HepG2 (cell line): ENCODE data around the gene SLC12A3. TPM values are rescaled to one million over a fixed set of nuclear protein-coding genes. Genes with fewer than 3 reads are reported as not detected.
A peak's percentile ranks its signal among the peaks of the same experiment; 100 is the strongest.

Experiments used
- ARHGAP35 ChIP-seq: sonication (generic); formaldehyde crosslinking; IDR thresholded peaks from 2 replicates; pipeline ENCODE4 v1.9.0; 2022; ENCODE audit warnings: mild to moderate bottlenecking, inconsistent platforms, moderate library complexity, missing genetic modification reagents, borderline replicate concordance
- CBX5 ChIP-seq: sonication (generic); formaldehyde crosslinking; IDR thresholded peaks from 2 replicates; pipeline ENCODE4 v1.4.0; 2020; ENCODE audit warnings: missing genetic modification reagents, borderline replicate concordance
- CHD2 ChIP-seq: IDR thresholded peaks from 2 replicates; pipeline ENCODE4 v1.6.1; 2011; ENCODE audit warnings: low read depth, low read length, improper control_type of control experiment
- EZH2 ChIP-seq: conservative IDR thresholded peaks from 2 replicates; pipeline ENCODE4 v1.6.1; 2012; ENCODE audit warnings: mild to moderate bottlenecking, low read depth, low read length, moderate library complexity
- FOXA1 ChIP-seq, 2 experiments: fragments of 450-650 bp in 1 of 2; sonication (generic) in 1 of 2; formaldehyde crosslinking in 1 of 2; IDR thresholded peaks; 2 replicates each; pipeline versions ENCODE4 v1.4.0 to v1.6.1; 2016 to 2020; ENCODE audit warnings: missing genetic modification reagents in 1 of 2
- HDAC1 ChIP-seq: sonication (generic); formaldehyde crosslinking; IDR thresholded peaks from 2 replicates; pipeline ENCODE4 v1.5.1; 2020; ENCODE audit warnings: mild to moderate bottlenecking, missing genetic modification reagents
- MATR3 ChIP-seq: sonication (generic); formaldehyde crosslinking; IDR thresholded peaks from 2 replicates; pipeline ENCODE4 v1.4.0; 2020; ENCODE audit warnings: missing genetic modification reagents
- NFKB2 ChIP-seq: sonication (generic); formaldehyde crosslinking; IDR thresholded peaks from 2 replicates; pipeline ENCODE4 v1.4.0; 2020; ENCODE audit warnings: missing genetic modification reagents, borderline replicate concordance
- PHF8 ChIP-seq: sonication (generic); formaldehyde crosslinking; IDR thresholded peaks from 2 replicates; pipeline ENCODE4 v1.5.0; 2020; ENCODE audit warnings: missing genetic modification reagents
- SOX6 ChIP-seq, 2 experiments: fragments of 450-650 bp in 1 of 2; sonication (generic) in 1 of 2; formaldehyde crosslinking in 1 of 2; IDR thresholded peaks; 2 replicates each; pipeline versions ENCODE4 v1.4.0 to v1.6.1; 2017 to 2020; ENCODE audit warnings: antibody characterized with exemption in 1 of 2, mild to moderate bottlenecking in 1 of 2, missing genetic modification reagents in 1 of 2
- U2AF2 ChIP-seq: fragments of 200-400 bp; formaldehyde crosslinking; IDR thresholded peaks from 2 replicates; pipeline ENCODE4 v1.6.1; 2017; ENCODE audit warnings: low read depth, mild to moderate bottlenecking, low read length
- ZBTB20 ChIP-seq: sonication (generic); formaldehyde crosslinking; IDR thresholded peaks from 2 replicates; pipeline ENCODE4 v1.8.1; 2023; ENCODE audit warnings: missing genetic modification reagents, low read depth, mild to moderate bottlenecking, borderline replicate concordance
- ZBTB38 ChIP-seq: sonication (generic); formaldehyde crosslinking; IDR thresholded peaks from 2 replicates; pipeline ENCODE4 v1.5.1; 2020; ENCODE audit warnings: mild to moderate bottlenecking, missing genetic modification reagents
- ZIK1 ChIP-seq: sonication (generic); formaldehyde crosslinking; IDR thresholded peaks from 2 replicates; pipeline ENCODE4 v1.5.0; 2020; ENCODE audit warnings: mild to moderate bottlenecking, low read depth, missing genetic modification reagents, borderline replicate concordance
- ZNF121 ChIP-seq: sonication (generic); formaldehyde crosslinking; IDR thresholded peaks from 2 replicates; pipeline ENCODE4 v1.5.0; 2020; ENCODE audit warnings: mild to moderate bottlenecking, missing genetic modification reagents
- ZNF24 ChIP-seq: fragments of 450-650 bp; IDR thresholded peaks from 2 replicates; pipeline ENCODE4 v1.6.1; 2017; ENCODE audit warnings: antibody characterized with exemption, mild to moderate bottlenecking
- ZNF337 ChIP-seq: sonication (generic); formaldehyde crosslinking; IDR thresholded peaks from 2 replicates; pipeline ENCODE4 v1.5.1; 2020; ENCODE audit warnings: missing genetic modification reagents, low read depth, mild to moderate bottlenecking, borderline replicate concordance
- ZNF558 ChIP-seq: sonication (generic); formaldehyde crosslinking; IDR thresholded peaks from 2 replicates; pipeline ENCODE4 v1.9.0; 2022; ENCODE audit warnings: mild to moderate bottlenecking, missing genetic modification reagents, borderline replicate concordance
- ZNF629 ChIP-seq: sonication (generic); formaldehyde crosslinking; conservative IDR thresholded peaks from 2 replicates; pipeline ENCODE4 v1.5.0; 2020; ENCODE audit warnings: missing genetic modification reagents
- ZNF660 ChIP-seq: sonication (generic); formaldehyde crosslinking; IDR thresholded peaks from 2 replicates; pipeline ENCODE4 v1.5.1; 2020; ENCODE audit warnings: mild to moderate bottlenecking, low read depth, missing genetic modification reagents, borderline replicate concordance
- ZNF7 ChIP-seq: IDR thresholded peaks from 2 replicates; pipeline ENCODE4 v1.6.1; 2016; ENCODE audit warnings: missing biosample characterization, missing genetic modification reagents
- ZNF737 ChIP-seq: sonication (generic); formaldehyde crosslinking; IDR thresholded peaks from 2 replicates; pipeline ENCODE4 v1.5.0; 2020; ENCODE audit warnings: missing genetic modification reagents, mild to moderate bottlenecking, borderline replicate concordance
- ZNF776 ChIP-seq: sonication (generic); formaldehyde crosslinking; IDR thresholded peaks from 2 replicates; pipeline ENCODE4 v1.4.0; 2020; ENCODE audit warnings: mild to moderate bottlenecking, missing genetic modification reagents
- polyA plus RNA-seq, 8 experiments: library from polyadenylated mRNA; depleted of rRNA in 3 of 8; stranded (reverse) in 7 of 8; unstranded in 1 of 8; fragments of >200 nt; fragmentation: Illumina TruSeq in 4 of 8; extraction: Trizol in 4 of 8; gene quantifications; 2 replicates each; pipeline versions ENCODE4 v1.2.1 to v1.2.3, GENCODE V29; 2011 to 2016; ENCODE audit warnings: low read depth in 4 of 8, missing spikeins in 1 of 8, mixed read lengths in 1 of 8; ENCODE audit not compliant: insufficient read depth in 1 of 8
- total RNA-seq, 5 experiments: library from RNA; depleted of rRNA; stranded (reverse); fragments of >200 nt; fragmentation: Illumina TruSeq; extraction: Trizol; gene quantifications; 2 replicates each; pipeline ENCODE4 v1.2.3, GENCODE V29; 2016; ENCODE audit warnings: low read depth in 1 of 5
- TF ChIP-seq, protein P1 (sequence below): sonication (generic); formaldehyde crosslinking; IDR thresholded peaks from 2 replicates; pipeline ENCODE4 v1.8.1; 2023; ENCODE audit warnings: mild to moderate bottlenecking, missing genetic modification reagents, borderline replicate concordance
- TF ChIP-seq, protein P2 (sequence below): sonication (generic); formaldehyde crosslinking; IDR thresholded peaks from 2 replicates; pipeline ENCODE4 v1.4.0; 2020; ENCODE audit warnings: missing genetic modification reagents
- TF ChIP-seq, protein P3 (sequence below): sonication (generic); formaldehyde crosslinking; IDR thresholded peaks from 2 replicates; pipeline ENCODE4 v1.5.0; 2020; ENCODE audit warnings: missing genetic modification reagents, mild to moderate bottlenecking, borderline replicate concordance

Gene SLC12A3
- total and polyA plus RNA-seq, 2 of the 13 experiments (the other 11 are each of a cell fraction or from before 2014, with no cell fraction given) = 6.2 TPM; not detected in 1

DNA sequence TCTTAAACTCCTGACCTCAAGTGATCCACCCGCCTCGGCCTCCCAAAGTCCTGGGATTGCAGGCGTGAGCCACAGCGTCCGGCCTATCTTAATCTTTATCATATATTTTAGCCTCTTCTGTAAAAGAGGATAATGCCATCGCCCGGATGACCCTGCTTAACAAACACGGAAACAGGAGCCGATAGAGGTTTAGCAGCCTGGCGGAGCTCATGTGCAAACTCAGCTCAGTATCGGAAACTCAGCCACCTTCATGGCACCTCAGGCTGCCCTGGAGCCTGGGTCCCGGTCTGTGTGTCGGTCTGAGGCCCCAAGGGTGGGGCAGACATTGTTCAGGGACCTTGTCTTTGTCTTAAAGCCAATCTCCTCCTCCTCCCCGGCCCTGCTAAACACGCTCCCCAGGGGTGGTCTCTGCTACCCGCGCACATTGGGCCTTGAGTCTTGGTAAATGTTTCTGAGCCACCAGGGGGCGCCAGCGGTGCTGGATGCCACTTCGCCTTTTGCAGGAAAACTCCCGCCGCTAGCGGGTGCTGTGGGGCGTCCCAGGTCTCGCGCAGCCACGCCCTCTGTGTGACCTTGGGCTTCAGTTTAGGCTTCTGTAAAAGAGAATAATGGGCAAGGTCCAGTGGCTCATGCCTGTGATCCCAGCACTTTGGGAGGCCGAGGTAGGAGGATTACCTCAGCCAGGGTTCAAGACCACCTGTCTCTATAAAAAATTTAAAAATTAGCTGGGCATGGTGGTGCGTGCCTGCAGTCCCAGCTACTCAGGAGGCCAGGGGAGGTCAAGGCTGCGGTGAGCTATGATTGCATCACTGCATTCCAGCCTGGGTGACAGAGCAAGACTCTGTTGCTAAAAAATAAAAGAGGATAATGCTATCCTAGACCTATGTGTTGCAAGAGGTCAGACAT is 99.5 kb downstream of the SLC12A3 start (continued):
- no peak for TF ChIP-seq ZNF558
- TF ChIP-seq CBX5 (CRISPR knock-in tag) = peak; percentile 76
- TF ChIP-seq, protein P1, sequence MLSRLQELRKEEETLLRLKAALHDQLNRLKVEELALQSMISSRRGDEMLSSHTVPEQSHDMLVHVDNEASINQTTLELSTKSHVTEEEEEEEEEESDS (CRISPR knock-in tag) = no peak
- TF ChIP-seq EZH2 = no peak
- TF ChIP-seq ZNF121 = peak; percentile 73; the same call in 1 of the 2 replicates
- no peak for TF ChIP-seq ZNF7 (CRISPR knock-in tag)
- peak; percentile 80 for TF ChIP-seq HDAC1
- TF ChIP-seq SOX6 (IDR thresholded peaks at IDR 0.05) = no peak
- peak; percentile 91 for TF ChIP-seq SOX6 (CRISPR knock-in tag; IDR thresholded peaks at IDR 0.05)
- TF ChIP-seq, protein P2, sequence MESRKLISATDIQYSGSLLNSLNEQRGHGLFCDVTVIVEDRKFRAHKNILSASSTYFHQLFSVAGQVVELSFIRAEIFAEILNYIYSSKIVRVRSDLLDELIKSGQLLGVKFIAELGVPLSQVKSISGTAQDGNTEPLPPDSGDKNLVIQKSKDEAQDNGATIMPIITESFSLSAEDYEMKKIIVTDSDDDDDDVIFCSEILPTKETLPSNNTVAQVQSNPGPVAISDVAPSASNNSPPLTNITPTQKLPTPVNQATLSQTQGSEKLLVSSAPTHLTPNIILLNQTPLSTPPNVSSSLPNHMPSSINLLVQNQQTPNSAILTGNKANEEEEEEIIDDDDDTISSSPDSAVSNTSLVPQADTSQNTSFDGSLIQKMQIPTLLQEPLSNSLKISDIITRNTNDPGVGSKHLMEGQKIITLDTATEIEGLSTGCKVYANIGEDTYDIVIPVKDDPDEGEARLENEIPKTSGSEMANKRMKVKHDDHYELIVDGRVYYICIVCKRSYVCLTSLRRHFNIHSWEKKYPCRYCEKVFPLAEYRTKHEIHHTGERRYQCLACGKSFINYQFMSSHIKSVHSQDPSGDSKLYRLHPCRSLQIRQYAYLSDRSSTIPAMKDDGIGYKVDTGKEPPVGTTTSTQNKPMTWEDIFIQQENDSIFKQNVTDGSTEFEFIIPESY (CRISPR knock-in tag) = peak; percentile 98
- TF ChIP-seq ARHGAP35 (CRISPR knock-in tag) = no peak
- TF ChIP-seq, protein P3, sequence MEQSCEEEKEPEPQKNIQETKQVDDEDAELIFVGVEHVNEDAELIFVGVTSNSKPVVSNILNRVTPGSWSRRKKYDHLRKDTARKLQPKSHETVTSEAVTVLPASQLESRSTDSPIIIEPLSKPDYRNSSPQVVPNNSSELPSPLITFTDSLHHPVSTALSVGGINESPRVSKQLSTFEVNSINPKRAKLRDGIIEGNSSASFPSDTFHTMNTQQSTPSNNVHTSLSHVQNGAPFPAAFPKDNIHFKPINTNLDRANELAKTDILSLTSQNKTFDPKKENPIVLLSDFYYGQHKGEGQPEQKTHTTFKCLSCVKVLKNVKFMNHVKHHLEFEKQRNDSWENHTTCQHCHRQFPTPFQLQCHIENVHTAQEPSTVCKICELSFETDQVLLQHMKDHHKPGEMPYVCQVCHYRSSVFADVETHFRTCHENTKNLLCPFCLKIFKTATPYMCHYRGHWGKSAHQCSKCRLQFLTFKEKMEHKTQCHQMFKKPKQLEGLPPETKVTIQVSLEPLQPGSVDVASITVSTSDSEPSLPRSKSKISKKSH (CRISPR knock-in tag) = peak; percentile 49
- no peak for TF ChIP-seq ZBTB20 (CRISPR knock-in tag)
- TF ChIP-seq ZNF737 (CRISPR knock-in tag) = no peak
- TF ChIP-seq MATR3 (CRISPR knock-in tag) = no peak
- TF ChIP-seq ZNF629 = peak; percentile 39
- peak; percentile 17; the same call in 1 of the 2 replicates for TF ChIP-seq PHF8 (CRISPR knock-in tag)
- TF ChIP-seq FOXA1 (IDR thresholded peaks at IDR 0.05) = no peak
- TF ChIP-seq FOXA1 (CRISPR knock-in tag; IDR thresholded peaks at IDR 0.05) = no peak; the same call in 1 of the 2 replicates
- TF ChIP-seq ZNF337 (CRISPR knock-in tag) = peak; percentile 59; the same call in 1 of the 2 replicates
- TF ChIP-seq ZNF660 (CRISPR knock-in tag) = no peak
- TF ChIP-seq ZBTB38 (CRISPR knock-in tag) = peak; percentile 69; the same call in 1 of the 2 replicates
- peak; percentile 81; the same call in 1 of the 2 replicates for TF ChIP-seq NFKB2
- no peak for TF ChIP-seq ZNF24
- 0 out of 2 replicates have a peak, but pooled peaks have one; percentile 34 for TF ChIP-seq ZNF776 (CRISPR knock-in tag)
- TF ChIP-seq U2AF2 = no peak
- no peak for TF ChIP-seq CHD2
- peak; percentile 53; the same call in 1 of the 2 replicates for TF ChIP-seq ZIK1
